HepG2 (cell line): ENCODE results near the gene ELMO2. TPM values are rescaled to one million over a fixed set of nuclear protein-coding genes. Genes with fewer than 3 reads are reported as not detected.

Experiments used
- DPF2 ChIP-seq: sonication (generic); formaldehyde crosslinking; IDR thresholded peaks from 2 replicates; pipeline ENCODE4 v1.4.0; 2020; ENCODE audit warnings: mild to moderate bottlenecking, low read depth, missing genetic modification reagents, borderline replicate concordance
- MATR3 ChIP-seq: sonication (generic); formaldehyde crosslinking; IDR thresholded peaks from 2 replicates; pipeline ENCODE4 v1.4.0; 2020; ENCODE audit warnings: missing genetic modification reagents
- ZEB1 ChIP-seq: IDR thresholded peaks from 2 replicates; pipeline ENCODE4 v1.6.1; 2012; ENCODE audit warnings: mild to moderate bottlenecking, low read depth, inconsistent platforms; ENCODE audit not compliant: insufficient replicate concordance
- ZNF274 ChIP-seq: sonication (generic); formaldehyde crosslinking; IDR thresholded peaks from 2 replicates; pipeline ENCODE4 v1.5.1; 2020; ENCODE audit warnings: mild to moderate bottlenecking, missing genetic modification reagents
- ZNF484 ChIP-seq: sonication (generic); formaldehyde crosslinking; IDR thresholded peaks from 2 replicates; pipeline ENCODE4 v1.5.1; 2020; ENCODE audit warnings: mild to moderate bottlenecking, low read depth, missing genetic modification reagents, borderline replicate concordance
- polyA plus RNA-seq, 8 experiments: library from polyadenylated mRNA; depleted of rRNA in 3 of 8; stranded (reverse) in 7 of 8; unstranded in 1 of 8; fragments of >200 nt; fragmentation: Illumina TruSeq in 4 of 8; extraction: Trizol in 4 of 8; gene quantifications; 2 replicates each; pipeline versions ENCODE4 v1.2.1 to v1.2.3, GENCODE V29; 2011 to 2016; ENCODE audit warnings: low read depth in 4 of 8, missing spikeins in 1 of 8, mixed read lengths in 1 of 8; ENCODE audit not compliant: insufficient read depth in 1 of 8
- total RNA-seq, 5 experiments: library from RNA; depleted of rRNA; stranded (reverse); fragments of >200 nt; fragmentation: Illumina TruSeq; extraction: Trizol; gene quantifications; 2 replicates each; pipeline ENCODE4 v1.2.3, GENCODE V29; 2016; ENCODE audit warnings: low read depth in 1 of 5
- TF ChIP-seq, protein P1 (sequence below): sonication (generic); formaldehyde crosslinking; IDR thresholded peaks from 2 replicates; pipeline ENCODE4 v1.4.0; 2020; ENCODE audit warnings: mild to moderate bottlenecking, missing genetic modification reagents
- TF ChIP-seq, protein P2 (sequence below): sonication (generic); formaldehyde crosslinking; IDR thresholded peaks from 2 replicates; pipeline ENCODE4 v1.4.0; 2020; ENCODE audit warnings: missing genetic modification reagents, borderline replicate concordance
- TF ChIP-seq, protein P3 (sequence below): IDR thresholded peaks from 2 replicates; pipeline ENCODE4 v1.6.1; 2016; ENCODE audit warnings: mild to moderate bottlenecking
- TF ChIP-seq, protein P4 (sequence below): sonication (generic); formaldehyde crosslinking; IDR thresholded peaks from 2 replicates; pipeline ENCODE4 v1.5.1; 2020; ENCODE audit warnings: missing genetic modification reagents, mild to moderate bottlenecking, borderline replicate concordance
- TF ChIP-seq, protein P5 (sequence below): sonication (generic); formaldehyde crosslinking; IDR thresholded peaks from 2 replicates; pipeline ENCODE4 v1.8.0; 2022; ENCODE audit warnings: mild to moderate bottlenecking, missing genetic modification reagents, moderate library complexity
- TF ChIP-seq, protein P6 (sequence below): sonication (generic); formaldehyde crosslinking; IDR thresholded peaks from 2 replicates; pipeline ENCODE4 v1.5.0; 2020; ENCODE audit warnings: missing genetic modification reagents, mild to moderate bottlenecking, borderline replicate concordance

The ELMO2 gene
- total and polyA plus RNA-seq, 2 of the 13 experiments (the other 11 are each of a cell fraction or from before 2014, with no cell fraction given) = 30.6 to 35.7 TPM

DNA sequence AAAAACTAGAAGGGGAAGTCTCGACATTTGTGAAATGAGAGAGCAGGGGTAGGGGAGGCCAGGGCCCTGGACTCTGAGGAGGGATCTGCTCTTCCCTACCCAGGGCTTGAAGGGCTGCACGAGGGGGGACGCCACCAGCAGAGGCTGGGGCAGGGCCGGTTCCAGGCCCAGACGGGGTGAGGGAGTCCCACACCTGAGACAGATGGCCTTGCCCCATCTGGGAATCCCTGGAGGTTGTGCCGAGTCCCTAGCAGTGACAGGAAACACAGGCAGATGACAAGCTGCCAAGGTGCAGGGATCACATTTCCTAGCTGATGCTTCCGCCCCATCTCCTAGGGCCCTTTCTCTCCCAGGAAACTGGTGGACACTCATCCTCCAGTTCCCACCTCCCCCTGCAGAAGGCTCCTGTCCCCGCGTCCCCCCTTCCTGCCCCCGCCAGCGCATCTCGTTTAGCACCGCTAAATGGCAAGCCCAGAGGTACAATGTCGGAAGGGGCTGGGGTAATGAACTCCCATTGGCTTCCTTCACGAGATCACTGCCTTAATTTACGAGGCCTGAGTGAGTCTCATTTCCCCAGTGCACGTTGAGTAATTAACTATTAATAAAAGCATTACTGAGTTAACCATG, 63.0 kb downstream of the ELMO2 start (continued):
- TF ChIP-seq, protein P1, sequence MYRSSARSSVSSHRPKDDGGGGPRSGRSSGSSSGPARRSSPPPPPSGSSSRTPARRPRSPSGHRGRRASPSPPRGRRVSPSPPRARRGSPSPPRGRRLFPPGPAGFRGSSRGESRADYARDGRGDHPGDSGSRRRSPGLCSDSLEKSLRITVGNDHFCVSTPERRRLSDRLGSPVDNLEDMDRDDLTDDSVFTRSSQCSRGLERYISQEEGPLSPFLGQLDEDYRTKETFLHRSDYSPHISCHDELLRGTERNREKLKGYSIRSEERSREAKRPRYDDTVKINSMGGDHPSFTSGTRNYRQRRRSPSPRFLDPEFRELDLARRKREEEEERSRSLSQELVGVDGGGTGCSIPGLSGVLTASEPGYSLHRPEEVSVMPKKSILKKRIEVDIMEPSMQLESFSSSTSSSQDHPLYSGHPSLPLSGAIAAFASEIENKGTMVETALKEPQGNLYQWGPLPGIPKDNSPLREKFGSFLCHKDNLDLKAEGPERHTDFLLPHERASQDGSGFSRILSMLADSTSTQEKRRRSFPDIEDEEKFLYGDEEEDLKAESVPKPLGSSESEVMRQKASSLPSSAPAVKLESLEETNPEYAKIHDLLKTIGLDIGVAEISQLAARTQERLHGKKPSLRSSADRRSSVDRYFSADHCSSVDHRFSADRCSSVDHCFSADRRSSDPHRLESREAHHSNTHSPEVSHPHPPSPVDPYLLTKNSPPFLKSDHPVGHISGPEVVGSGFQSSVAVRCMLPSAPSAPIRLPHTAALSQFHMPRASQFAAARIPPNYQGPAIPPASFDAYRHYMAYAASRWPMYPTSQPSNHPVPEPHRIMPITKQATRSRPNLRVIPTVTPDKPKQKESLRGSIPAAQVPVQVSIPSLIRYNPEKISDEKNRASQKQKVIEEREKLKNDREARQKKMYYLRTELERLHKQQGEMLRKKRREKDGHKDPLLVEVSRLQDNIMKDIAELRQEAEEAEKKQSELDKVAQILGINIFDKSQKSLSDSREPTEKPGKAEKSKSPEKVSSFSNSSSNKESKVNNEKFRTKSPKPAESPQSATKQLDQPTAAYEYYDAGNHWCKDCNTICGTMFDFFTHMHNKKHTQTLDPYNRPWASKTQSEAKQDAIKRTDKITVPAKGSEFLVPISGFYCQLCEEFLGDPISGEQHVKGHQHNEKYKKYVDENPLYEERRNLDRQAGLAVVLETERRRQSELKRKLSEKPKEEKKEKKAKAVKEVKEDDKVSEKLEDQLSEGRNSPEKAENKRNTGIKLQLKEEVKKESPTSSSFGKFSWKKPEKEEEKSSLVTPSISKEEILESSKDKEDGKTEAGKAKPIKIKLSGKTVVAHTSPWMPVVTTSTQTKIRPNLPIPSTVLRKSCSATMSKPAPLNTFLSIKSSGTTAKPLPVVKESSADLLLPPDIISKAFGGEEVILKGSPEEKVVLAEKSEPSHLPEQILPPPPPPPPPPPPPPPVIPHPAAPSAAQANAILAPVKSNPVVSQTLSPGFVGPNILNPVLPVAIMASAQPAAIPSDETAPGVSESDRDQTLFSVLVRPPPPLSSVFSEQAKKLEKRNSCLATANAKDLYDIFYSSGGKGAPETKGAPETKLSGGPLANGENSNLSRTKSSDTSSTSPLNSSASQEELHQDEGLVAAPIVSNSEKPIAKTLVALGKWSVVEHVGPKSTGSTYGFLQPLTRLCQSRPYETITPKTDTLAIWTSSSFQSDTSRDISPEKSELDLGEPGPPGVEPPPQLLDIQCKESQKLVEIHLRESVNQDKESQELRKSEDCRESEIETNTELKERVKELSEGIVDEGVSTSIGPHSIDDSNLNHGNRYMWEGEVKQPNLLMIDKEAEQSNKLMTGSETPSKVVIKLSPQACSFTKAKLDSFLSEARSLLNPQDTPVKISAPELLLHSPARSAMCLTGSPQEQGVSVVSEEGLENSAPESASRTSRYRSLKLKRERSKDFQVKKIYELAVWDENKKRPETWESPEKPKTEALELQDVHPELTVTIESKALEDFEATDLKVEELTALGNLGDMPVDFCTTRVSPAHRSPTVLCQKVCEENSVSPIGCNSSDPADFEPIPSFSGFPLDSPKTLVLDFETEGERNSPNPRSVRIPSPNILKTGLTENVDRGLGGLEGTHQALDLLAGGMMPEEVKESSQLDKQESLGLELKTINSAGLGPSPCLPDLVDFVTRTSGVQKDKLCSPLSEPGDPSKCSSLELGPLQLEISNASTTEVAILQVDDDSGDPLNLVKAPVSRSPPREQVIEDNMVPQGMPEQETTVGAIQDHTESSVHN = no peak
- no peak for TF ChIP-seq ZNF274 (CRISPR knock-in tag)
- TF ChIP-seq, protein P2, sequence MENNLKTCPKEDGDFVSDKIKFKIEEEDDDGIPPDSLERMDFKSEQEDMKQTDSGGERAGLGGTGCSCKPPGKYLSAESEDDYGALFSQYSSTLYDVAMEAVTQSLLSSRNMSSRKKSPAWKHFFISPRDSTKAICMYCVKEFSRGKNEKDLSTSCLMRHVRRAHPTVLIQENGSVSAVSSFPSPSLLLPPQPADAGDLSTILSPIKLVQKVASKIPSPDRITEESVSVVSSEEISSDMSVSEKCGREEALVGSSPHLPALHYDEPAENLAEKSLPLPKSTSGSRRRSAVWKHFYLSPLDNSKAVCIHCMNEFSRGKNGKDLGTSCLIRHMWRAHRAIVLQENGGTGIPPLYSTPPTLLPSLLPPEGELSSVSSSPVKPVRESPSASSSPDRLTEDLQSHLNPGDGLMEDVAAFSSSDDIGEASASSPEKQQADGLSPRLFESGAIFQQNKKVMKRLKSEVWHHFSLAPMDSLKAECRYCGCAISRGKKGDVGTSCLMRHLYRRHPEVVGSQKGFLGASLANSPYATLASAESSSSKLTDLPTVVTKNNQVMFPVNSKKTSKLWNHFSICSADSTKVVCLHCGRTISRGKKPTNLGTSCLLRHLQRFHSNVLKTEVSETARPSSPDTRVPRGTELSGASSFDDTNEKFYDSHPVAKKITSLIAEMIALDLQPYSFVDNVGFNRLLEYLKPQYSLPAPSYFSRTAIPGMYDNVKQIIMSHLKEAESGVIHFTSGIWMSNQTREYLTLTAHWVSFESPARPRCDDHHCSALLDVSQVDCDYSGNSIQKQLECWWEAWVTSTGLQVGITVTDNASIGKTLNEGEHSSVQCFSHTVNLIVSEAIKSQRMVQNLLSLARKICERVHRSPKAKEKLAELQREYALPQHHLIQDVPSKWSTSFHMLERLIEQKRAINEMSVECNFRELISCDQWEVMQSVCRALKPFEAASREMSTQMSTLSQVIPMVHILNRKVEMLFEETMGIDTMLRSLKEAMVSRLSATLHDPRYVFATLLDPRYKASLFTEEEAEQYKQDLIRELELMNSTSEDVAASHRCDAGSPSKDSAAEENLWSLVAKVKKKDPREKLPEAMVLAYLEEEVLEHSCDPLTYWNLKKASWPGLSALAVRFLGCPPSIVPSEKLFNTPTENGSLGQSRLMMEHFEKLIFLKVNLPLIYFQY (CRISPR knock-in tag) = no peak
- TF ChIP-seq, protein P3, sequence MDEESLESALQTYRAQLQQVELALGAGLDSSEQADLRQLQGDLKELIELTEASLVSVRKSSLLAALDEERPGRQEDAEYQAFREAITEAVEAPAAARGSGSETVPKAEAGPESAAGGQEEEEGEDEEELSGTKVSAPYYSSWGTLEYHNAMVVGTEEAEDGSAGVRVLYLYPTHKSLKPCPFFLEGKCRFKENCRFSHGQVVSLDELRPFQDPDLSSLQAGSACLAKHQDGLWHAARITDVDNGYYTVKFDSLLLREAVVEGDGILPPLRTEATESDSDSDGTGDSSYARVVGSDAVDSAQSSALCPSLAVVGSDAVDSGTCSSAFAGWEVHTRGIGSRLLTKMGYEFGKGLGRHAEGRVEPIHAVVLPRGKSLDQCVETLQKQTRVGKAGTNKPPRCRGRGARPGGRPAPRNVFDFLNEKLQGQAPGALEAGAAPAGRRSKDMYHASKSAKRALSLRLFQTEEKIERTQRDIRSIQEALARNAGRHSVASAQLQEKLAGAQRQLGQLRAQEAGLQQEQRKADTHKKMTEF = no peak
- TF ChIP-seq ZNF484 (CRISPR knock-in tag) = no peak
- TF ChIP-seq MATR3 (CRISPR knock-in tag) = no peak
- TF ChIP-seq, protein P4, sequence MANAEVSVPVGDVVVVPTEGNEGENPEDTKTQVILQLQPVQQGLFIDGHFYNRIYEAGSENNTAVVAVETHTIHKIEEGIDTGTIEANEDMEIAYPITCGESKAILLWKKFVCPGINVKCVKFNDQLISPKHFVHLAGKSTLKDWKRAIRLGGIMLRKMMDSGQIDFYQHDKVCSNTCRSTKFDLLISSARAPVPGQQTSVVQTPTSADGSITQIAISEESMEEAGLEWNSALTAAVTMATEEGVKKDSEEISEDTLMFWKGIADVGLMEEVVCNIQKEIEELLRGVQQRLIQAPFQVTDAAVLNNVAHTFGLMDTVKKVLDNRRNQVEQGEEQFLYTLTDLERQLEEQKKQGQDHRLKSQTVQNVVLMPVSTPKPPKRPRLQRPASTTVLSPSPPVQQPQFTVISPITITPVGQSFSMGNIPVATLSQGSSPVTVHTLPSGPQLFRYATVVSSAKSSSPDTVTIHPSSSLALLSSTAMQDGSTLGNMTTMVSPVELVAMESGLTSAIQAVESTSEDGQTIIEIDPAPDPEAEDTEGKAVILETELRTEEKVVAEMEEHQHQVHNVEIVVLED = no peak
- TF ChIP-seq, protein P5, sequence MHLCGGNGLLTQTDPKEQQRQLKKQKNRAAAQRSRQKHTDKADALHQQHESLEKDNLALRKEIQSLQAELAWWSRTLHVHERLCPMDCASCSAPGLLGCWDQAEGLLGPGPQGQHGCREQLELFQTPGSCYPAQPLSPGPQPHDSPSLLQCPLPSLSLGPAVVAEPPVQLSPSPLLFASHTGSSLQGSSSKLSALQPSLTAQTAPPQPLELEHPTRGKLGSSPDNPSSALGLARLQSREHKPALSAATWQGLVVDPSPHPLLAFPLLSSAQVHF (CRISPR knock-in tag) = no peak
- no peak for TF ChIP-seq ZEB1
- TF ChIP-seq, protein P6, sequence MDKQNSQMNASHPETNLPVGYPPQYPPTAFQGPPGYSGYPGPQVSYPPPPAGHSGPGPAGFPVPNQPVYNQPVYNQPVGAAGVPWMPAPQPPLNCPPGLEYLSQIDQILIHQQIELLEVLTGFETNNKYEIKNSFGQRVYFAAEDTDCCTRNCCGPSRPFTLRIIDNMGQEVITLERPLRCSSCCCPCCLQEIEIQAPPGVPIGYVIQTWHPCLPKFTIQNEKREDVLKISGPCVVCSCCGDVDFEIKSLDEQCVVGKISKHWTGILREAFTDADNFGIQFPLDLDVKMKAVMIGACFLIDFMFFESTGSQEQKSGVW (CRISPR knock-in tag) = no peak
- TF ChIP-seq DPF2 = no peak
